ENCODE results near the gene COQ10A. TPM values are rescaled to one million over a fixed set of nuclear protein-coding genes. Genes with fewer than 3 reads are reported as not detected.

The COQ10A gene
- total and polyA plus RNA-seq, 2 donors (not counting 3 experiments of a cell fraction or from before 2014, with no cell fraction given) = 14.7 to 32.4 TPM

DNA sequence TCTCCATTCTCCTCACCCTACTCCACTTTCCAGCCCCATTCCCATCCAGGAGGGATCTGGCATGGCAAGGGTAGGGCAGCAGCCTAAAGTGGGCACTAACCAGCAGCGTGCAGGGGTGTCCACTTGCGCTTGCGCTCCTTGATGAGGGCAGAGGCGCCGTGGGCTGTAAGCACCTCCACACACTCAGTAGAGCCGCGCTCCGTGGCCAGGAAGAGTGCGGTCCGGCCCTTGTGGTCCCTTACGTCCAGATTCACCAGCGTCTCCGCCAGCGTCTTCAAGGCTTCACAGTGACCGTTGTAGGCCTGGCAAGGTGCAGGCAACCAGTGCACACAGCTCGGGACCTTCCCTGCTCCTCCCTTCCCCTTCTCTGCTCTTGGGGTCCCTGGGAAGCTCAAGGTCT is 18.8 kb upstream of the COQ10A start:
- FAIRE-seq (no peak), DNase-seq (ENCODE audit: low read depth, low spot score) (no peak)
- Histone ChIP-seq H3K4me1 (ENCODE audit: control insufficient read depth, extremely low read depth, insufficient read depth, low read length) (no peaks in the 10 kb centered on the region), H3K9me3 (replicated peaks; ENCODE audit: control insufficient read depth, insufficient read depth, low read length) (no peaks in the 10 kb centered on the region), H3K27me3 (ENCODE audit: control insufficient read depth in 2 of 2, insufficient read depth in 2 of 2, low read length in 2 of 2) (no peaks in the 10 kb centered on the region), H3K9me1 (replicated peaks; ENCODE audit: control insufficient read depth, extremely low read depth, insufficient read depth, low read length) (no peaks in the 10 kb centered on the region), H3K27ac (ENCODE audit: insufficient read depth, low read depth, low read length) (no peak overlapping the region), H3K4me2 (ENCODE audit: insufficient read depth, low read length) (no peak overlapping the region), H3K36me3 (ENCODE audit: control insufficient read depth in 2 of 2, extremely low read depth in 1 of 2, insufficient read depth in 2 of 2, low read length in 2 of 2) (peaks cover 28 to 66% of the 10 kb centered on the region in 2 experiments), H3K79me2 (ENCODE audit: control insufficient read depth, insufficient read depth, low read length) (no peaks in the 10 kb centered on the region), H3K9ac (replicated peaks; ENCODE audit: extremely low read depth, insufficient read depth, low read length) (no peak overlapping the region), H3K4me3 (replicated peaks in 1 of 3; ENCODE audit: insufficient read depth in 1 of 3, low read depth in 1 of 3, low read length in 3 of 3) (no peak overlapping the region), H2AFZ (ENCODE audit: low read depth, low read length) (no peak overlapping the region), H4K20me1 (replicated peaks; ENCODE audit: control insufficient read depth, extremely low read depth, insufficient read depth, low read length) (no peaks in the 10 kb centered on the region)
- no TSS peak for BruUV-seq (replicated peaks)
- ChIA-PET CTCF (interaction anchor here (0.9 to 2.8 kb wide), 4 partner anchors 9 to 110 kb away, joined by 3 to 11 read pairs (median 4); partner anchors contain the start of gene ANKRD52), POLR2A (interaction anchor here (0.7 kb wide), 1 partner anchor 99 kb away, joined by 4 read pairs; no protein-coding TSS in a partner anchor)
- dilution Hi-C loops (cut with MboI; ENCODE audit: extremely low pct_ligation_motif_present, low sequenced_read_pairs) = no loop called here
- intact Hi-C loops (cut with micrococcal nuclease) = no loop called here
- no peak for TF ChIP-seq MYC (IDR thresholded peaks at IDR 0.05; ENCODE audit: low read depth, low read length)
- TF ChIP-seq FOS (IDR thresholded peaks at IDR 0.05; ENCODE audit: borderline replicate concordance, insufficient read depth, low read length) = no peak
- no peak for TF ChIP-seq GATA2 (IDR thresholded peaks at IDR 0.05; ENCODE audit: insufficient read depth, insufficient read length, low read depth, low read length)
- TF ChIP-seq, protein P1, sequence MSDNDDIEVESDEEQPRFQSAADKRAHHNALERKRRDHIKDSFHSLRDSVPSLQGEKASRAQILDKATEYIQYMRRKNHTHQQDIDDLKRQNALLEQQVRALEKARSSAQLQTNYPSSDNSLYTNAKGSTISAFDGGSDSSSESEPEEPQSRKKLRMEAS (IDR thresholded peaks at IDR 0.05; ENCODE audit: insufficient read depth, insufficient read length) = no peak
- no peak for TF ChIP-seq POLR2AphosphoS5 (IDR thresholded peaks at IDR 0.05; ENCODE audit: insufficient read depth, low read depth, low read length)
- TF ChIP-seq, protein P2, sequence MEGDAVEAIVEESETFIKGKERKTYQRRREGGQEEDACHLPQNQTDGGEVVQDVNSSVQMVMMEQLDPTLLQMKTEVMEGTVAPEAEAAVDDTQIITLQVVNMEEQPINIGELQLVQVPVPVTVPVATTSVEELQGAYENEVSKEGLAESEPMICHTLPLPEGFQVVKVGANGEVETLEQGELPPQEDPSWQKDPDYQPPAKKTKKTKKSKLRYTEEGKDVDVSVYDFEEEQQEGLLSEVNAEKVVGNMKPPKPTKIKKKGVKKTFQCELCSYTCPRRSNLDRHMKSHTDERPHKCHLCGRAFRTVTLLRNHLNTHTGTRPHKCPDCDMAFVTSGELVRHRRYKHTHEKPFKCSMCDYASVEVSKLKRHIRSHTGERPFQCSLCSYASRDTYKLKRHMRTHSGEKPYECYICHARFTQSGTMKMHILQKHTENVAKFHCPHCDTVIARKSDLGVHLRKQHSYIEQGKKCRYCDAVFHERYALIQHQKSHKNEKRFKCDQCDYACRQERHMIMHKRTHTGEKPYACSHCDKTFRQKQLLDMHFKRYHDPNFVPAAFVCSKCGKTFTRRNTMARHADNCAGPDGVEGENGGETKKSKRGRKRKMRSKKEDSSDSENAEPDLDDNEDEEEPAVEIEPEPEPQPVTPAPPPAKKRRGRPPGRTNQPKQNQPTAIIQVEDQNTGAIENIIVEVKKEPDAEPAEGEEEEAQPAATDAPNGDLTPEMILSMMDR (IDR thresholded peaks at IDR 0.05; ENCODE audit: extremely low read depth in 1 of 2, insufficient read depth in 1 of 2, low read depth in 1 of 2, low read length in 2 of 2) = no peak
- no peak for TF ChIP-seq EZH2 (IDR thresholded peaks at IDR 0.05; ENCODE audit: borderline replicate concordance, low read depth, low read length, severe bottlenecking)
- no peak for TF ChIP-seq JUN (IDR thresholded peaks at IDR 0.05; ENCODE audit: borderline replicate concordance, insufficient read depth, insufficient read length, low read depth)
- no peak for TF ChIP-seq POLR2A (IDR thresholded peaks at IDR 0.05; ENCODE audit: low read depth, low read length)

Data from endothelial cell of umbilical vein (primary cell).